K562 (cell line): ENCODE results near the gene YBEY. TPM values are rescaled to one million over a fixed set of nuclear protein-coding genes. Genes with fewer than 3 reads are reported as not detected.

ENCODE experiments used
- ARHGAP35 ChIP-seq: fragments of 450-650 bp; IDR thresholded peaks from 2 replicates; pipeline ENCODE4 v1.6.1; 2018; ENCODE audit not compliant: partially characterized antibody
- NFE2L1 ChIP-seq: fragments of 450-650 bp; IDR thresholded peaks from 2 replicates; pipeline ENCODE4 v1.6.1; 2016; ENCODE audit warnings: missing genetic modification characterization, low read depth, mild to moderate bottlenecking, missing compliant biosample characterization, moderate library complexity, borderline replicate concordance
- TAL1 ChIP-seq: fragments of 450-650 bp; IDR thresholded peaks from 2 replicates; pipeline ENCODE4 v1.6.1; 2016; ENCODE audit warnings: mild to moderate bottlenecking
- polyA plus RNA-seq, 8 experiments: library from polyadenylated mRNA; depleted of rRNA in 4 of 8; stranded (reverse) in 5 of 8; unstranded in 3 of 8; fragments of >200 nt; fragmentation: Nextera tagmentation in 2 of 8; fragmentation: Illumina TruSeq in 1 of 8; extraction: Ambion mirVana in 2 of 8; extraction: Trizol in 1 of 8; gene quantifications; 2 replicates each; pipeline versions ENCODE4 v1.2.1 to v1.2.3, GENCODE V29; 2011 to 2014; ENCODE audit warnings: inconsistent platforms in 1 of 8, missing spikeins in 1 of 8
- total RNA-seq, 7 experiments: library from RNA; depleted of rRNA in 6 of 7; stranded (reverse); fragments of >200 nt in 6 of 7; fragmentation: Illumina TruSeq in 2 of 7; extraction: Trizol in 2 of 7; gene quantifications; 2 replicates each; pipeline versions ENCODE4 v1.2.1 to v1.2.3, GENCODE V29; 2011 to 2021; ENCODE audit warnings: low replicate concordance in 1 of 7
- TF ChIP-seq, protein P1 (sequence below): fragments of 150-350 bp; IDR thresholded peaks from 2 replicates; pipeline ENCODE4 v1.6.1; 2014; ENCODE audit warnings: low read depth, mild to moderate bottlenecking, low read length, borderline replicate concordance
- TF ChIP-seq, protein P2 (sequence below): sonication (generic); formaldehyde crosslinking; IDR thresholded peaks from 2 replicates; pipeline ENCODE4 v1.4.0; 2020; ENCODE audit warnings: mild to moderate bottlenecking, missing genetic modification reagents
- TF ChIP-seq, protein P3 (sequence below): sonication (generic); formaldehyde crosslinking; IDR thresholded peaks from 2 replicates; pipeline ENCODE4 v1.8.0; 2023; ENCODE audit warnings: missing genetic modification reagents, mild to moderate bottlenecking, borderline replicate concordance
- TF ChIP-seq, protein P4 (sequence below), 2 experiments: fragments of 450-650 bp; IDR thresholded peaks; 2 replicates each; pipeline ENCODE4 v1.6.1; 2016; ENCODE audit warnings: mild to moderate bottlenecking in 2 of 2, borderline replicate concordance in 1 of 2, low read depth in 1 of 2, moderate library complexity in 1 of 2

YBEY gene
- total and polyA plus RNA-seq, 9 of the 15 experiments (the other 6 are each of a cell fraction or from before 2014, with no cell fraction given): 6.4 to 28.0 (median 12.4) TPM

DNA sequence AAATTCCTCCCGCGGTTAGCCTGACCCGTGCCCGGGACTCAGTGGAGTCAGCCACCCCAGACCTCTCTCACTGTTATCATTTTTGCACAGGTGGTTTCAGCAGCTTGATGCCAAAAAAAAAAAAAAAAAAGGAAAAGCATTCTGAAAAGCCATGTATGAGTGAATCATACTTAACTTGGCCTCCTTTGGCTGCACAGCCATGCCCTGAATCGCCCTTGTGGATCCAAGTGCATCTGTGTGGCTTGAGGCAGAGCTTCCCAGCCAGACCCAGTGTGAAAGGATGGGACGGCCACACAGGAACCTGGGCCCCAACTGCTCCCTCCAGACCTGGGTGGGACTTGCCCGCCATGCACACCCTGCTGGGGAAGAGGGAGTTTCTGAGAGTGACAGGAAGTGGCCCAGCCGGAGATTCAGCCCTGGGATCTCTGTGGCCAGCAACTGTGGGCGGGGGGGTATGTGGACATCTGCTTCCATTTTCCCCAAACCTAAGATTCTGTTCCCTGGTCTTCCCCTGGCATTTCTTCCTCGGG, 8.6 kb downstream of the YBEY start (continued):
- TF ChIP-seq, protein P1, sequence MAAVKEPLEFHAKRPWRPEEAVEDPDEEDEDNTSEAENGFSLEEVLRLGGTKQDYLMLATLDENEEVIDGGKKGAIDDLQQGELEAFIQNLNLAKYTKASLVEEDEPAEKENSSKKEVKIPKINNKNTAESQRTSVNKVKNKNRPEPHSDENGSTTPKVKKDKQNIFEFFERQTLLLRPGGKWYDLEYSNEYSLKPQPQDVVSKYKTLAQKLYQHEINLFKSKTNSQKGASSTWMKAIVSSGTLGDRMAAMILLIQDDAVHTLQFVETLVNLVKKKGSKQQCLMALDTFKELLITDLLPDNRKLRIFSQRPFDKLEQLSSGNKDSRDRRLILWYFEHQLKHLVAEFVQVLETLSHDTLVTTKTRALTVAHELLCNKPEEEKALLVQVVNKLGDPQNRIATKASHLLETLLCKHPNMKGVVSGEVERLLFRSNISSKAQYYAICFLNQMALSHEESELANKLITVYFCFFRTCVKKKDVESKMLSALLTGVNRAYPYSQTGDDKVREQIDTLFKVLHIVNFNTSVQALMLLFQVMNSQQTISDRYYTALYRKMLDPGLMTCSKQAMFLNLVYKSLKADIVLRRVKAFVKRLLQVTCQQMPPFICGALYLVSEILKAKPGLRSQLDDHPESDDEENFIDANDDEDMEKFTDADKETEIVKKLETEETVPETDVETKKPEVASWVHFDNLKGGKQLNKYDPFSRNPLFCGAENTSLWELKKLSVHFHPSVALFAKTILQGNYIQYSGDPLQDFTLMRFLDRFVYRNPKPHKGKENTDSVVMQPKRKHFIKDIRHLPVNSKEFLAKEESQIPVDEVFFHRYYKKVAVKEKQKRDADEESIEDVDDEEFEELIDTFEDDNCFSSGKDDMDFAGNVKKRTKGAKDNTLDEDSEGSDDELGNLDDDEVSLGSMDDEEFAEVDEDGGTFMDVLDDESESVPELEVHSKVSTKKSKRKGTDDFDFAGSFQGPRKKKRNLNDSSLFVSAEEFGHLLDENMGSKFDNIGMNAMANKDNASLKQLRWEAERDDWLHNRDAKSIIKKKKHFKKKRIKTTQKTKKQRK: no peak
- TF ChIP-seq, protein P2, sequence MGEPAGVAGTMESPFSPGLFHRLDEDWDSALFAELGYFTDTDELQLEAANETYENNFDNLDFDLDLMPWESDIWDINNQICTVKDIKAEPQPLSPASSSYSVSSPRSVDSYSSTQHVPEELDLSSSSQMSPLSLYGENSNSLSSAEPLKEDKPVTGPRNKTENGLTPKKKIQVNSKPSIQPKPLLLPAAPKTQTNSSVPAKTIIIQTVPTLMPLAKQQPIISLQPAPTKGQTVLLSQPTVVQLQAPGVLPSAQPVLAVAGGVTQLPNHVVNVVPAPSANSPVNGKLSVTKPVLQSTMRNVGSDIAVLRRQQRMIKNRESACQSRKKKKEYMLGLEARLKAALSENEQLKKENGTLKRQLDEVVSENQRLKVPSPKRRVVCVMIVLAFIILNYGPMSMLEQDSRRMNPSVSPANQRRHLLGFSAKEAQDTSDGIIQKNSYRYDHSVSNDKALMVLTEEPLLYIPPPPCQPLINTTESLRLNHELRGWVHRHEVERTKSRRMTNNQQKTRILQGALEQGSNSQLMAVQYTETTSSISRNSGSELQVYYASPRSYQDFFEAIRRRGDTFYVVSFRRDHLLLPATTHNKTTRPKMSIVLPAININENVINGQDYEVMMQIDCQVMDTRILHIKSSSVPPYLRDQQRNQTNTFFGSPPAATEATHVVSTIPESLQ: no peak
- peak; percentile 75 for TF ChIP-seq TAL1
- no peak for TF ChIP-seq NFE2L1 (tag)
- TF ChIP-seq, protein P3, sequence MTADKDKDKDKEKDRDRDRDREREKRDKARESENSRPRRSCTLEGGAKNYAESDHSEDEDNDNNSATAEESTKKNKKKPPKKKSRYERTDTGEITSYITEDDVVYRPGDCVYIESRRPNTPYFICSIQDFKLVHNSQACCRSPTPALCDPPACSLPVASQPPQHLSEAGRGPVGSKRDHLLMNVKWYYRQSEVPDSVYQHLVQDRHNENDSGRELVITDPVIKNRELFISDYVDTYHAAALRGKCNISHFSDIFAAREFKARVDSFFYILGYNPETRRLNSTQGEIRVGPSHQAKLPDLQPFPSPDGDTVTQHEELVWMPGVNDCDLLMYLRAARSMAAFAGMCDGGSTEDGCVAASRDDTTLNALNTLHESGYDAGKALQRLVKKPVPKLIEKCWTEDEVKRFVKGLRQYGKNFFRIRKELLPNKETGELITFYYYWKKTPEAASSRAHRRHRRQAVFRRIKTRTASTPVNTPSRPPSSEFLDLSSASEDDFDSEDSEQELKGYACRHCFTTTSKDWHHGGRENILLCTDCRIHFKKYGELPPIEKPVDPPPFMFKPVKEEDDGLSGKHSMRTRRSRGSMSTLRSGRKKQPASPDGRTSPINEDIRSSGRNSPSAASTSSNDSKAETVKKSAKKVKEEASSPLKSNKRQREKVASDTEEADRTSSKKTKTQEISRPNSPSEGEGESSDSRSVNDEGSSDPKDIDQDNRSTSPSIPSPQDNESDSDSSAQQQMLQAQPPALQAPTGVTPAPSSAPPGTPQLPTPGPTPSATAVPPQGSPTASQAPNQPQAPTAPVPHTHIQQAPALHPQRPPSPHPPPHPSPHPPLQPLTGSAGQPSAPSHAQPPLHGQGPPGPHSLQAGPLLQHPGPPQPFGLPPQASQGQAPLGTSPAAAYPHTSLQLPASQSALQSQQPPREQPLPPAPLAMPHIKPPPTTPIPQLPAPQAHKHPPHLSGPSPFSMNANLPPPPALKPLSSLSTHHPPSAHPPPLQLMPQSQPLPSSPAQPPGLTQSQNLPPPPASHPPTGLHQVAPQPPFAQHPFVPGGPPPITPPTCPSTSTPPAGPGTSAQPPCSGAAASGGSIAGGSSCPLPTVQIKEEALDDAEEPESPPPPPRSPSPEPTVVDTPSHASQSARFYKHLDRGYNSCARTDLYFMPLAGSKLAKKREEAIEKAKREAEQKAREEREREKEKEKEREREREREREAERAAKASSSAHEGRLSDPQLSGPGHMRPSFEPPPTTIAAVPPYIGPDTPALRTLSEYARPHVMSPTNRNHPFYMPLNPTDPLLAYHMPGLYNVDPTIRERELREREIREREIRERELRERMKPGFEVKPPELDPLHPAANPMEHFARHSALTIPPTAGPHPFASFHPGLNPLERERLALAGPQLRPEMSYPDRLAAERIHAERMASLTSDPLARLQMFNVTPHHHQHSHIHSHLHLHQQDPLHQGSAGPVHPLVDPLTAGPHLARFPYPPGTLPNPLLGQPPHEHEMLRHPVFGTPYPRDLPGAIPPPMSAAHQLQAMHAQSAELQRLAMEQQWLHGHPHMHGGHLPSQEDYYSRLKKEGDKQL (CRISPR knock-in tag): no peak
- TF ChIP-seq ARHGAP35: no peak
- TF ChIP-seq, protein P4, sequence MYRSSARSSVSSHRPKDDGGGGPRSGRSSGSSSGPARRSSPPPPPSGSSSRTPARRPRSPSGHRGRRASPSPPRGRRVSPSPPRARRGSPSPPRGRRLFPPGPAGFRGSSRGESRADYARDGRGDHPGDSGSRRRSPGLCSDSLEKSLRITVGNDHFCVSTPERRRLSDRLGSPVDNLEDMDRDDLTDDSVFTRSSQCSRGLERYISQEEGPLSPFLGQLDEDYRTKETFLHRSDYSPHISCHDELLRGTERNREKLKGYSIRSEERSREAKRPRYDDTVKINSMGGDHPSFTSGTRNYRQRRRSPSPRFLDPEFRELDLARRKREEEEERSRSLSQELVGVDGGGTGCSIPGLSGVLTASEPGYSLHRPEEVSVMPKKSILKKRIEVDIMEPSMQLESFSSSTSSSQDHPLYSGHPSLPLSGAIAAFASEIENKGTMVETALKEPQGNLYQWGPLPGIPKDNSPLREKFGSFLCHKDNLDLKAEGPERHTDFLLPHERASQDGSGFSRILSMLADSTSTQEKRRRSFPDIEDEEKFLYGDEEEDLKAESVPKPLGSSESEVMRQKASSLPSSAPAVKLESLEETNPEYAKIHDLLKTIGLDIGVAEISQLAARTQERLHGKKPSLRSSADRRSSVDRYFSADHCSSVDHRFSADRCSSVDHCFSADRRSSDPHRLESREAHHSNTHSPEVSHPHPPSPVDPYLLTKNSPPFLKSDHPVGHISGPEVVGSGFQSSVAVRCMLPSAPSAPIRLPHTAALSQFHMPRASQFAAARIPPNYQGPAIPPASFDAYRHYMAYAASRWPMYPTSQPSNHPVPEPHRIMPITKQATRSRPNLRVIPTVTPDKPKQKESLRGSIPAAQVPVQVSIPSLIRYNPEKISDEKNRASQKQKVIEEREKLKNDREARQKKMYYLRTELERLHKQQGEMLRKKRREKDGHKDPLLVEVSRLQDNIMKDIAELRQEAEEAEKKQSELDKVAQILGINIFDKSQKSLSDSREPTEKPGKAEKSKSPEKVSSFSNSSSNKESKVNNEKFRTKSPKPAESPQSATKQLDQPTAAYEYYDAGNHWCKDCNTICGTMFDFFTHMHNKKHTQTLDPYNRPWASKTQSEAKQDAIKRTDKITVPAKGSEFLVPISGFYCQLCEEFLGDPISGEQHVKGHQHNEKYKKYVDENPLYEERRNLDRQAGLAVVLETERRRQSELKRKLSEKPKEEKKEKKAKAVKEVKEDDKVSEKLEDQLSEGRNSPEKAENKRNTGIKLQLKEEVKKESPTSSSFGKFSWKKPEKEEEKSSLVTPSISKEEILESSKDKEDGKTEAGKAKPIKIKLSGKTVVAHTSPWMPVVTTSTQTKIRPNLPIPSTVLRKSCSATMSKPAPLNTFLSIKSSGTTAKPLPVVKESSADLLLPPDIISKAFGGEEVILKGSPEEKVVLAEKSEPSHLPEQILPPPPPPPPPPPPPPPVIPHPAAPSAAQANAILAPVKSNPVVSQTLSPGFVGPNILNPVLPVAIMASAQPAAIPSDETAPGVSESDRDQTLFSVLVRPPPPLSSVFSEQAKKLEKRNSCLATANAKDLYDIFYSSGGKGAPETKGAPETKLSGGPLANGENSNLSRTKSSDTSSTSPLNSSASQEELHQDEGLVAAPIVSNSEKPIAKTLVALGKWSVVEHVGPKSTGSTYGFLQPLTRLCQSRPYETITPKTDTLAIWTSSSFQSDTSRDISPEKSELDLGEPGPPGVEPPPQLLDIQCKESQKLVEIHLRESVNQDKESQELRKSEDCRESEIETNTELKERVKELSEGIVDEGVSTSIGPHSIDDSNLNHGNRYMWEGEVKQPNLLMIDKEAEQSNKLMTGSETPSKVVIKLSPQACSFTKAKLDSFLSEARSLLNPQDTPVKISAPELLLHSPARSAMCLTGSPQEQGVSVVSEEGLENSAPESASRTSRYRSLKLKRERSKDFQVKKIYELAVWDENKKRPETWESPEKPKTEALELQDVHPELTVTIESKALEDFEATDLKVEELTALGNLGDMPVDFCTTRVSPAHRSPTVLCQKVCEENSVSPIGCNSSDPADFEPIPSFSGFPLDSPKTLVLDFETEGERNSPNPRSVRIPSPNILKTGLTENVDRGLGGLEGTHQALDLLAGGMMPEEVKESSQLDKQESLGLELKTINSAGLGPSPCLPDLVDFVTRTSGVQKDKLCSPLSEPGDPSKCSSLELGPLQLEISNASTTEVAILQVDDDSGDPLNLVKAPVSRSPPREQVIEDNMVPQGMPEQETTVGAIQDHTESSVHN (IDR thresholded peaks at IDR 0.05; ENCODE audit: borderline replicate concordance in 1 of 2, low read depth in 1 of 2): no peak
